Activated CD8-positive, alpha-beta memory T cell treated with anti-CD3 and anti-CD28 coated beads, Interleukin-2, amount 10 ng/mL, durations not matched to agents 7 days and 5 days (primary cell): Measurements from ENCODE around the gene HSD17B12. TPM values are rescaled to one million over a fixed set of nuclear protein-coding genes. Genes with fewer than 3 reads are reported as not detected.
"Not testable (repeated sequence)": the region's sequence is repeated elsewhere in the genome, so short reads cannot be mapped to it uniquely, and the experiment has no call there.

Source experiments
- ATAC-seq: fragments of 150-1000 bp; cut with Tn5 transposase; one replicate; pipeline ENCODE4 v1.10.0; 2021; ENCODE audit warnings: moderate library complexity
- CTCF ChIA-PET: fragments of 350-600 bp; sonication (Branson Sonifier 250); formaldehyde crosslinking; loops from one replicate; lab custom pipeline; 2021; ENCODE audit warnings: antibody characterized with exemption; lab: Charles Lee
- DNase-seq: peaks from one replicate; pipeline ENCODE4 v3.0.0-alpha.2; 2020
- H3K27ac Mint-ChIP-seq: one replicate; pipeline ENCODE4 v1.8.0; 2021; ENCODE audit warnings: mild to moderate bottlenecking, mixed read lengths
- H3K27me3 Mint-ChIP-seq: one replicate; pipeline ENCODE4 v1.8.0; 2021; ENCODE audit warnings: mixed read lengths
- H3K36me3 Mint-ChIP-seq: one replicate; pipeline ENCODE4 v1.8.0; 2021; ENCODE audit warnings: mild to moderate bottlenecking, mixed read lengths
- H3K4me1 Mint-ChIP-seq: one replicate; pipeline ENCODE4 v1.8.0; 2021; ENCODE audit warnings: mixed read lengths
- H3K4me3 Mint-ChIP-seq: one replicate; pipeline ENCODE4 v1.8.0; 2021; ENCODE audit warnings: mild to moderate bottlenecking, moderate library complexity, mixed read lengths
- H3K9me3 Mint-ChIP-seq: one replicate; pipeline ENCODE4 v1.8.0; 2022; ENCODE audit warnings: low read depth, mixed read lengths
- total RNA-seq, 2 experiments: library from RNA; stranded (reverse); gene quantifications; one replicate each; pipeline ENCODE4 v1.2.3, GENCODE V29; 2021

HSD17B12 gene
- 10 to 100 TPM; 26.1 to 30.9 TPM for total RNA-seq

GRCh38 chr11:43680521-43681400 is at the start of gene HSD17B12:
Gene HSD17B12, plus strand, starts transcription at chr11:43680738. Its CDS starts 90 bp downstream, at chr11:43680828.
- Mint-ChIP-seq H3K9me3 (peaks cover 2% of the 10 kb centered on the region), H3K27me3 (peaks cover 14% of the 10 kb centered on the region), H3K36me3 (peaks cover 35% of the 10 kb centered on the region), H3K4me1 (peaks cover 33% of the 10 kb centered on the region), H3K4me3 (peak within 1 kb of the TSS; percentile 95), H3K27ac (peak within 1 kb of the TSS; percentile 96)
- DNase-seq (peak; percentile 100), ATAC-seq (peak; percentile 98)
- CTCF ChIA-PET: interaction anchor here (1.0 kb wide), 1 partner anchor 8 kb away, joined by 3 read pairs; no protein-coding TSS in a partner anchor

DNA sequence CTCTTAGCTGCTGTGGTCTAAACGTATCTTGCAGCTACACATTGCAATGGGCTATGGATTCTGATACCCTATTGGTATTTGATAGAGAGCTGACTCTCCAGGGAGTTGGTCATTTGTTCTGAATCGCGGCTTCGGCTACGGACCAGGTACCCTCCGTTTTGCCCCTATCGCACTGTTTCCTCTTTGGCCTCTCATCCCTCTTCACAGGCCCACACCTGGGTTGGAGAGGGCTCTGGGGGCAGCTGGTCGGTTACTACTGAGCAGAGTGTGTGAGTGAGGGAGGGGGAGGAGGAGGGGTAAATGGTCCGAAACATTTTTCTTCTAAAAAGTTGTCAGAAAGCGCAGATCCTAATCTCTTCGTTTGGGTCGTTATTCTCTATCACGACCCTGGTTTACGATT is 48.8 kb upstream of the HSD17B12 start:
- Mint-ChIP-seq H3K9me3 (no peaks in the 10 kb centered on the region), H3K27me3 (peaks cover 60% of the 10 kb centered on the region), H3K4me3 (no peak overlapping the region), H3K4me1 (no peaks in the 10 kb centered on the region), H3K36me3 (no peaks in the 10 kb centered on the region), H3K27ac (no peak overlapping the region)
- CTCF ChIA-PET: no interaction called here
- ATAC-seq (no peak), DNase-seq (no peak)

DNA sequence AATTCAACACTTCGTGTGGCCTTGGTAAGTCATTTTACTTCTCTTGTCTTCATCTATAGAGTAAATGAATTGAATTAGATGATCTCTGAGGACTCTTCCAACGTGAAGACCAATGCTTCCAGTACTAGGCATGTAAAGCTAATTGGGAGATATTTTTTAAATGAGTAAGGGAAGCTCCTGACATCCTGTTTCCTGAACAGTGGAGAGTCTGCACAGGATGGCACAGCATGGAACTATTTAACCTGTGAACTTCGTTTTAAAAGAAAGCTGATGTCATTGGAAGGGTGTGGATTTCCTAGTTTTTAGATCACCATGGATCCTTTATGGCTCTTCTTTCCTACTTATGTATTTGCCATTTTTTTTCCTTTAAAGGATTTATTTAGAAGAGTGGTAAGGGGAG is 48.4 kb upstream of the HSD17B12 start:
- Mint-ChIP-seq H3K27me3 (peaks cover 60% of the 10 kb centered on the region), H3K9me3 (no peaks in the 10 kb centered on the region), H3K4me3 (no peak overlapping the region), H3K36me3 (no peaks in the 10 kb centered on the region), H3K27ac (no peak overlapping the region), H3K4me1 (no peaks in the 10 kb centered on the region)
- DNase-seq (no peak), ATAC-seq (no peak)
- CTCF ChIA-PET: interaction anchor here (0.9 kb wide), 1 partner anchor 50 kb away, joined by 3 read pairs; no protein-coding TSS in a partner anchor

DNA sequence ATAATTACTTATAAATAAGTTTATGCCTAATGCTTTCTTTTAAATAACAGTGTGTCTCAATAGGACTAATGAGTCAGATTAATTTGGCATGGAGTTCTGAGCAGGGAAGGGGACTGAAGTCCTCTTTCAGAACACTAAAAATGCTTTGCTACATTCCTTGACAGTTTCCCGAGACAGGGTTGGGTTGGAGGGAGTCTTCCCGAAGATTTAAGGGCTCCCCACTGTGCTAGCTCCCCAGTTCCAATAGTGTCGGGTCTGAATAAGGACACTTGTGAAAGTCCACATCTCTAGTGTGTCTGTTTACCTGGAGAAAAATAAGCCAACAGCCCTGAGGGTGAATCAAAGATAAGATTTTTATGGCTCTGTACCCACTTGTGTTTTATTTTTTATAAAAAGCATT is 41.8 kb upstream of the HSD17B12 start:
- Mint-ChIP-seq H3K4me1 (peaks cover 4% of the 10 kb centered on the region), H3K27me3 (peaks cover 51% of the 10 kb centered on the region), H3K27ac (no peak overlapping the region), H3K9me3 (no peaks in the 10 kb centered on the region), H3K36me3 (peaks cover 4% of the 10 kb centered on the region), H3K4me3 (no peak overlapping the region)
- no peak for ATAC-seq
- CTCF ChIA-PET: no interaction called here
- DNase-seq: no peak

DNA sequence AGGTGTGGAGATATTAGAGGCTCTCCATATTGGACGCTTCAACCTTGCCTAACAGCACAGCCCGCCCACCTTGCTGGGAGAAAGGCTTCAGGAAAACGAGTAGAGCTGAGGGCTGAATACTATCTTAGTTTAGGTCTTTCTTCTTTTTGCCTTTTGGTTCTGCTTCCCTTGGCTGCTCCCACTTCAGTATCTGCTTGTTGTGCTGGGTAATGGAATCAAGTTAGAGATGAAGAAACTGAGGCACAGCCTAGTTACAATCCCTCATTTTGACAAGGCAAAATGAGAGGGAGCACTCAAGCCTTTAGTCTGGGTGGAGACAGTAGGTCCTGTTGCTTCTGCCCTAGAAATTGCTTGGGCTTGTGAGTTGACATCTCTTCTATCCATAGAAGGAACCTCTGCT is 41.3 kb upstream of the HSD17B12 start:
- no peak for DNase-seq
- CTCF ChIA-PET: no interaction called here
- H3K4me1 Mint-ChIP-seq: peaks cover 8% of the 10 kb centered on the region
- H3K27ac Mint-ChIP-seq: no peak overlapping the region
- peaks cover 49% of the 10 kb centered on the region for H3K27me3 Mint-ChIP-seq
- no peaks in the 10 kb centered on the region for H3K9me3 Mint-ChIP-seq
- no peak overlapping the region for H3K4me3 Mint-ChIP-seq
- no peak for ATAC-seq
- H3K36me3 Mint-ChIP-seq: peaks cover 7% of the 10 kb centered on the region

- Mint-ChIP-seq H3K9me3 (no peaks in the 10 kb centered on the region), H3K4me1 (peaks cover 13% of the 10 kb centered on the region), H3K36me3 (peaks cover 7% of the 10 kb centered on the region), H3K4me3 (no peak overlapping the region), H3K27me3 (peaks cover 42% of the 10 kb centered on the region), H3K27ac (no peak overlapping the region)
- ATAC-seq (no peak), DNase-seq (no peak)
- CTCF ChIA-PET: no interaction called here
Observed at GRCh38 chr11:43639920-43640319, 40.6 kb upstream of the HSD17B12 start.

GRCh38 chr11:43643898-43644620 is 36.5 kb upstream of the HSD17B12 start:
- Mint-ChIP-seq H3K4me1 (peaks cover 22% of the 10 kb centered on the region), H3K4me3 (peak overlapping the region; percentile 83)
- peak; percentile 93 for DNase-seq

GRCh38 chr11:43644621-43645299 is 35.8 kb upstream of the HSD17B12 start:
- H3K4me1 Mint-ChIP-seq: peaks cover 22% of the 10 kb centered on the region
- H3K9me3 Mint-ChIP-seq: no peaks in the 10 kb centered on the region
- peak overlapping the region; percentile 84 for H3K27ac Mint-ChIP-seq
- peak overlapping the region; percentile 83 for H3K4me3 Mint-ChIP-seq
- CTCF ChIA-PET: no interaction called here
- H3K36me3 Mint-ChIP-seq: peaks cover 7% of the 10 kb centered on the region
- peaks cover 9% of the 10 kb centered on the region for H3K27me3 Mint-ChIP-seq
- ATAC-seq (no peak), DNase-seq (no peak)

More at GRCh38 chr11:43643898-43644620, 36.5 kb upstream of the HSD17B12 start:
- Mint-ChIP-seq H3K36me3 (peaks cover 7% of the 10 kb centered on the region), H3K9me3 (no peaks in the 10 kb centered on the region), H3K27me3 (peaks cover 16% of the 10 kb centered on the region), H3K27ac (peak overlapping the region; percentile 84)
- CTCF ChIA-PET: no interaction called here
- ATAC-seq: peak; percentile 100

DNA sequence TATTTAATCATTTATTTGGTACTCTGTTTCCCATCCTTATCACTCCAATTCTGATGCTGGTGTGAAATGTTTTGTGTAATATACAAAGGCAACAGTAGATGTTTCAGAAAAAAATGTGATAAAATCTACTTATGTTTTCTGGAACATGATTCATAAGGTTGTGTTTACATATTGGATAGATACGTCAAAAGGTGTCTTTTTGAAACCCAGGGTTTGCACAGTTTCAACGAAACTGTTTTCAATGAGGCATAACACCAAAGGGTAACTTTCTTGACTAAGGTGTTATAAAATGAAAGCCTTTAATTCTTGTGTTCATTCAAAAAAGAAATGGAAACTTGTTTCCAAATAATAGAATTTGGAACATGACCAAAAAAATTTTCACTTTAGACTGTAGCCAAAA is 33.8 kb upstream of the HSD17B12 start:
- no peak overlapping the region for H3K27ac Mint-ChIP-seq
- H3K27me3 Mint-ChIP-seq: no peaks in the 10 kb centered on the region
- DNase-seq: no peak
- CTCF ChIA-PET: no interaction called here
- peaks cover 7% of the 10 kb centered on the region for H3K36me3 Mint-ChIP-seq
- H3K9me3 Mint-ChIP-seq: peaks cover 2% of the 10 kb centered on the region
- no peak for ATAC-seq
- H3K4me1 Mint-ChIP-seq: peaks cover 22% of the 10 kb centered on the region
- H3K4me3 Mint-ChIP-seq: no peak overlapping the region

DNA sequence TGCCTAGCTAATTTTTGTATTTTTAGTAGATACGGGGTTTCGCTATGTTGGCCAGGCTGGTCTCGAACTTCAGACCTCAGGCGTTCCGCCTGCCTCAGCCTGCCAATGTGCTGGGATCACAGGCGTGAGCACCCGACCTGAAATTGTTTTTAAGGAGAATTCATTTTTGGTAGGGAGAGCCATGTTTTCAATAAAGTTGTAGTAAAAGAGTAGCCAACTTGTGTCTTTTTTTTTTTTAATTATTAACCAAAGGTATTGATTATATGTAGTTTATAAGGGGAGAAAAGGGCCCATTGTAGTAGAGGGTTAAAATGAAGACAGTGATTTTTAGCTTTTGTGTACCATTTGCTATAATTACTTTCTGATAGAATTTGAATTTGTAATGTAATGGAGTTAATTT is 31.6 kb upstream of the HSD17B12 start:
- peaks cover 16% of the 10 kb centered on the region for H3K4me1 Mint-ChIP-seq
- CTCF ChIA-PET: no interaction called here
- H3K36me3 Mint-ChIP-seq: peaks cover 1% of the 10 kb centered on the region
- peaks cover 2% of the 10 kb centered on the region for H3K9me3 Mint-ChIP-seq
- no peak overlapping the region for H3K27ac Mint-ChIP-seq
- H3K27me3 Mint-ChIP-seq: peaks cover 3% of the 10 kb centered on the region
- ATAC-seq (no peak), DNase-seq (no peak)
- H3K4me3 Mint-ChIP-seq: no peak overlapping the region

DNA sequence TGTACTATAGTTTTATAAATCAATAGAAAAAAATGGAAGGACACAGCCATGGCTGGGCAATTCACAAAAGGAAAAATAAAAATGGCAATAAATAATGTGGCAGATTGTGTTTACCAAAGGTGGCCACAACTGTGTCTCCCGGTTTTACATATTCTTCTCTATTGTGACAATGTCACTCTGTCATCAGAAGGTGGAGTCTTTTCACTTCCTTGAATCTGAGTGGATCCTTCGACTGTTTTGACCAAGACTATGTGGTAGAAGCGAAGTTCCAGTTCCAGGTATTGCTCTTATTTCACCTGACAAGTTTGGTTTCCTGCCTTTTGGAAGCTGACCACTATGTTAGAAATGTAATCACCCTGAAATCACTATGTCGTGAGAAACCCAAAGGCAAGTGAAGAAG is 31.0 kb upstream of the HSD17B12 start:
- H3K27ac Mint-ChIP-seq: no peak overlapping the region
- peaks cover 12% of the 10 kb centered on the region for H3K4me1 Mint-ChIP-seq
- no peaks in the 10 kb centered on the region for H3K36me3 Mint-ChIP-seq
- H3K27me3 Mint-ChIP-seq: peaks cover 3% of the 10 kb centered on the region
- CTCF ChIA-PET: no interaction called here
- H3K9me3 Mint-ChIP-seq: peaks cover 2% of the 10 kb centered on the region
- DNase-seq: no peak
- ATAC-seq: no peak
- no peak overlapping the region for H3K4me3 Mint-ChIP-seq

GRCh38 chr11:43649921-43650320 is 30.6 kb upstream of the HSD17B12 start:
- H3K27me3 Mint-ChIP-seq: peaks cover 7% of the 10 kb centered on the region
- H3K27ac Mint-ChIP-seq: no peak overlapping the region
- H3K36me3 Mint-ChIP-seq: no peaks in the 10 kb centered on the region
- peaks cover 2% of the 10 kb centered on the region for H3K9me3 Mint-ChIP-seq
- H3K4me1 Mint-ChIP-seq: peaks cover 9% of the 10 kb centered on the region
- CTCF ChIA-PET: no interaction called here
- H3K4me3 Mint-ChIP-seq: no peak overlapping the region
- DNase-seq (no peak), ATAC-seq (no peak)

GRCh38 chr11:43663018-43663417 is 17.5 kb upstream of the HSD17B12 start:
- DNase-seq, H3K4me1 Mint-ChIP-seq, H3K9me3 Mint-ChIP-seq, ATAC-seq, H3K27ac Mint-ChIP-seq, H3K36me3 Mint-ChIP-seq, CTCF ChIA-PET, H3K4me3 Mint-ChIP-seq: not testable (repeated sequence)
- peaks cover 25% of the 10 kb centered on the region for H3K27me3 Mint-ChIP-seq
